ENCODE measurements around the gene DNTT. TPM values are rescaled to one million over a fixed set of nuclear protein-coding genes. Genes with fewer than 3 reads are reported as not detected.

Gene DNTT
- total RNA-seq, 1 donor from 2014 or later = not detected

DNA sequence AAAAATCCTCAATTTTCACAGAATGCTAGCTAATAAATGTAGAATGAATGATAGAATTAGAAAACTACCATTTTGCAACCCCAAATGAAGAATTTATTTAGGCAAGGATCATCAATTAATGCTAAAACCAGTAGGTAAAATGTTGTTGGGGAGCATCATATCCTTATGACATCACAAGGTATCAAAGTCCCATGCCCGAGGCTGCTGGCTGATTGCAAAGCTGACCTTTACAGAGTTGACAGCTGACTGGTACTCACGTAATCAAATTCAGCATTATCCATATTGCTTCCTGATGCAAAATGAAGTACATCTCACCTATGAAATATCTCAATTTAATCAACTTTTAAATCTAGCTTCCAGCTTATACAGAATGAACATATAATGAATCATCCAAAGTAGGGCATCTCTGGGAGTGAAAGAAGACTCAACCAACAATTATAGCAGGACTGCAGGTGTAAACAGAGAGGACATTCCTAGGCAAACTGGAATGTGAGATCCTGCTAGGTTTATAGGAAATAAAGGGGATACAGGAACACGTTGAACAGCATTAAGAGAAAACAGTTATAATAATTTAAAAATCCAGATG, 22.7 kb upstream of the DNTT start:
- TF ChIP-seq, protein P1, sequence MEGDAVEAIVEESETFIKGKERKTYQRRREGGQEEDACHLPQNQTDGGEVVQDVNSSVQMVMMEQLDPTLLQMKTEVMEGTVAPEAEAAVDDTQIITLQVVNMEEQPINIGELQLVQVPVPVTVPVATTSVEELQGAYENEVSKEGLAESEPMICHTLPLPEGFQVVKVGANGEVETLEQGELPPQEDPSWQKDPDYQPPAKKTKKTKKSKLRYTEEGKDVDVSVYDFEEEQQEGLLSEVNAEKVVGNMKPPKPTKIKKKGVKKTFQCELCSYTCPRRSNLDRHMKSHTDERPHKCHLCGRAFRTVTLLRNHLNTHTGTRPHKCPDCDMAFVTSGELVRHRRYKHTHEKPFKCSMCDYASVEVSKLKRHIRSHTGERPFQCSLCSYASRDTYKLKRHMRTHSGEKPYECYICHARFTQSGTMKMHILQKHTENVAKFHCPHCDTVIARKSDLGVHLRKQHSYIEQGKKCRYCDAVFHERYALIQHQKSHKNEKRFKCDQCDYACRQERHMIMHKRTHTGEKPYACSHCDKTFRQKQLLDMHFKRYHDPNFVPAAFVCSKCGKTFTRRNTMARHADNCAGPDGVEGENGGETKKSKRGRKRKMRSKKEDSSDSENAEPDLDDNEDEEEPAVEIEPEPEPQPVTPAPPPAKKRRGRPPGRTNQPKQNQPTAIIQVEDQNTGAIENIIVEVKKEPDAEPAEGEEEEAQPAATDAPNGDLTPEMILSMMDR (IDR thresholded peaks at IDR 0.05; ENCODE audit: unreplicated experiment) = no peak
- Mint-ChIP-seq H3K36me3 (ENCODE audit: low read depth, unreplicated experiment) (no peaks in the 10 kb centered on the region), H3K9me3 (ENCODE audit: unreplicated experiment) (no peaks in the 10 kb centered on the region), H3K4me1 (ENCODE audit: unreplicated experiment) (no peaks in the 10 kb centered on the region), H3K27ac (ENCODE audit: unreplicated experiment) (no peak overlapping the region), H3K4me3 (ENCODE audit: unreplicated experiment) (no peak overlapping the region), H3K27me3 (ENCODE audit: unreplicated experiment) (no peaks in the 10 kb centered on the region)
- DNase-seq (ENCODE audit: low spot score) = no peak

DNA sequence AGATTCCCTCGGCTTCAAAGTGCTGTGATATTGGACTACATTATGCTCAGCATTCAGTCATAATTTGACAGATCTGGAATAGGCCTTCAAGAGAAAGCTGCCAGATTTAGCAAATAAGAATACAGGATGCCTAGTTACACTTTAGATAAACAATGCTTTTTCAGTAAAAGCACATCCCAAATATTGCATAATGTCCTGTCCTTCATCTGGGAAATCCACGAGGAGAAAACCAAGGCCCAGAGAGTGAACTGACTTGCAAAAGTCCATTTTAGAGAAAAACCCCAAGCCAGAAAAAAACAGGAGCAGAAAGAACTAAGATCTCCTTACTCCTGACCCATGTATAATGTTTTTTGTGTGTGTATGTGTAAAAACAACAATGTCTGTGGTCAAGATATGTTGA, 20.9 kb upstream of the DNTT start:
- no peaks in the 10 kb centered on the region for H3K27me3 Mint-ChIP-seq (ENCODE audit: unreplicated experiment)

DNA sequence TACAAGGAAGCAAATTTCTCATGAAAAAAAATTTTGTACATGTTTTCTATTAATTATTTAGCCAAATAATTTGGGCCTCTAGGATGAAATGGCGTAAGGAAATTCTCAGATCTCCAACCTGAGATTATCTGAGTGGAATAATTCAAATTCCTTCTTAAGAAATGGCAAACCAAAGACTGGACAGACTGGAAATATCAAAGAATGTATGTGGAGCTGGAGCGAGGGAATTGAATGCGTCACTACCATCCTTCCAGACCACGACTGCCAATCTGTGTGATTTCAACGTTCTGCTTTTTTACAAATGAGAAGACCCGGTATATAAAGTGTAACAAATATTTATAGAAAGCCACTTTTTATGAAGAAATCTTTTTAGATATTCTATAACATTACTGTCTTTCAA, 20.5 kb upstream of the DNTT start:
- Mint-ChIP-seq H3K9me3 (ENCODE audit: unreplicated experiment) (no peaks in the 10 kb centered on the region), H3K36me3 (ENCODE audit: low read depth, unreplicated experiment) (no peaks in the 10 kb centered on the region), H3K4me3 (ENCODE audit: unreplicated experiment) (no peak overlapping the region), H3K27me3 (ENCODE audit: unreplicated experiment) (no peaks in the 10 kb centered on the region), H3K27ac (ENCODE audit: unreplicated experiment) (no peak overlapping the region), H3K4me1 (ENCODE audit: unreplicated experiment) (no peaks in the 10 kb centered on the region)
- TF ChIP-seq, protein P1 (IDR thresholded peaks at IDR 0.05; ENCODE audit: unreplicated experiment) = no peak
- no peak for DNase-seq (ENCODE audit: low spot score)

More for the DNA sequence above, 20.9 kb upstream of the DNTT start:
- H3K27ac Mint-ChIP-seq (ENCODE audit: unreplicated experiment) = no peak overlapping the region
- no peaks in the 10 kb centered on the region for H3K4me1 Mint-ChIP-seq (ENCODE audit: unreplicated experiment)
- TF ChIP-seq, protein P1 (IDR thresholded peaks at IDR 0.05; ENCODE audit: unreplicated experiment) = no peak
- no peaks in the 10 kb centered on the region for H3K9me3 Mint-ChIP-seq (ENCODE audit: unreplicated experiment)
- H3K4me3 Mint-ChIP-seq (ENCODE audit: unreplicated experiment) = no peak overlapping the region
- no peaks in the 10 kb centered on the region for H3K36me3 Mint-ChIP-seq (ENCODE audit: low read depth, unreplicated experiment)
- DNase-seq (ENCODE audit: low spot score) = no peak

DNA sequence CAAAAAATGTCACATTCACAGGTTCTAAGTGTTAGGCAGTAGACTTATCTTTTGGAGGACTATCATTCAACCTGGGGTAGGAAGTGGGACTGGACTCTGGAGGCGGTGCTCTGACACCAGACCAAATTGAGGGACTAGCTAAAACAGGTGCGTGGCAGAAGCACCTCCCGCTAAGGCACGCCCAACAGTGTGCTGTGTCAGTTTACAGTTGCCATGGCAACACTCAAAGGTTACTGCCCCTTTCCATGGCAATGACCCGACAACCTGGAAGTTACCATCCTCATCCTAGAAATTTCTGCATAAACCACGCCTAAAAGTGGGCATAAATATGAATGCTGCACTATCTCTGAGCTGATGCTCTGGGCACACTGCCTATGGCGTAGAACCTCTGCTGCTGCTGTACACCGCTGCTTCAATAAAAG, 18.9 kb upstream of the DNTT start:
- no peak overlapping the region for H3K4me3 Mint-ChIP-seq (ENCODE audit: unreplicated experiment)
- TF ChIP-seq, protein P1 (IDR thresholded peaks at IDR 0.05; ENCODE audit: unreplicated experiment) = no peak

DNA sequence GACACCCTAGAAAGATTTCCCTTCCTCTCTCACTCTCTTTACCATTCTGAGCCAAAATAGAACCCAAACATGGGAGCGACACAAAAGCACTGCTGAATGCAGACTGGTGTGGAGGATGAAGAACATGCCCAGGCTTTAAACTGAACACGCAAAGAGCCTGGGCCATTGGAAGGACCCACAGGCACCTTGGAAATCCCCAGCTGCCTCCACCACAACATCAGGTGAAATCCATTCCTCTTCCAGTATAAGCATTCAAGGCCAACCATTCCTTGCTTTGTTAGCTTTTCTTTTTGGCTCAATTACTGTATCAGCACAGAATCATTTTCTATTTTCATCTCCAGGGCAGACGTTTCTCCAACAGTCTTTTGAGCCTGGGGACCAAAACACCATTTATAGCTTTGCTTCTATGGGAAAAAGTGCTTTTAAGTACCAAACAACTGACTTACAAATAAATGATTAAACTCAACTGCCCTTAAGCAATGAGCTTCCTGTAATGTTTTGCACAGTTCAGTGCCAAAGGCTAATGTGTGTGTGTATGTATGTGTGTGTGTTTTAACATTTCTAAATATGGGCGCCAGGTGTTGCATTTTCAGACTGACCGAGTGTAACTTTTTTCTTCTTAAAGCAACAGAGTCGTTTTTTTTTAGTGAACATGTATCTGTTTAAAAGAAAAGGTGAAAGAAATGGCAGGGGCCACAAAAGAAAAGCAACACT, 16.7 kb upstream of the DNTT start:
- H3K9me3 Mint-ChIP-seq (ENCODE audit: unreplicated experiment) = no peaks in the 10 kb centered on the region
- no peaks in the 10 kb centered on the region for H3K27me3 Mint-ChIP-seq (ENCODE audit: unreplicated experiment)
- H3K4me1 Mint-ChIP-seq (ENCODE audit: unreplicated experiment) = peaks cover 3% of the 10 kb centered on the region
- TF ChIP-seq, protein P1 (IDR thresholded peaks at IDR 0.05; ENCODE audit: unreplicated experiment) = no peak
- no peaks in the 10 kb centered on the region for H3K36me3 Mint-ChIP-seq (ENCODE audit: low read depth, unreplicated experiment)
- H3K4me3 Mint-ChIP-seq (ENCODE audit: unreplicated experiment) = no peak overlapping the region
- DNase-seq (ENCODE audit: low spot score) = no peak
- H3K27ac Mint-ChIP-seq (ENCODE audit: unreplicated experiment) = no peak overlapping the region

More for the DNA sequence above, 18.9 kb upstream of the DNTT start:
- no peak for DNase-seq (ENCODE audit: low spot score)
- H3K9me3 Mint-ChIP-seq (ENCODE audit: unreplicated experiment) = no peaks in the 10 kb centered on the region
- no peak overlapping the region for H3K27ac Mint-ChIP-seq (ENCODE audit: unreplicated experiment)
- no peaks in the 10 kb centered on the region for H3K36me3 Mint-ChIP-seq (ENCODE audit: low read depth, unreplicated experiment)
- H3K4me1 Mint-ChIP-seq (ENCODE audit: unreplicated experiment) = peaks cover under 1% of the 10 kb centered on the region
- no peaks in the 10 kb centered on the region for H3K27me3 Mint-ChIP-seq (ENCODE audit: unreplicated experiment)

Measured in endothelial cell (in vitro differentiated cells).